Endothelial cell of umbilical vein (primary cell): ENCODE results near the gene TMIGD3. TPM values are rescaled to one million over a fixed set of nuclear protein-coding genes. Genes with fewer than 3 reads are reported as not detected.

Experiments
- BruUV-seq: library from RNA; stranded (reverse); fragments of 400-500 nt; replicated peaks from 2 replicates; lab custom pipeline; 2021; lab: Mats Ljungman, UMichigan
- CTCF ChIA-PET: fragments of 300-600, 350-600 bp; sonication (Branson Sonifier 250); formaldehyde crosslinking; loops from one replicate; lab custom pipeline; 2021; ENCODE audit warnings: antibody characterized with exemption, inconsistent platforms; lab: Charles Lee
- POLR2A ChIA-PET: fragments of 300-600, 350-600 bp; sonication (Branson Sonifier 250); formaldehyde crosslinking; loops from one replicate; lab custom pipeline; 2021; ENCODE audit warnings: antibody characterized with exemption, inconsistent platforms; lab: Charles Lee
- DNase-seq: peaks from one replicate; pipeline ENCODE4 v3.0.0-alpha.2; 2011; ENCODE audit warnings: low read depth, low spot score
- FAIRE-seq: peaks from 2 replicates; lab custom pipeline; 2011; peaks lifted over from hg19 to GRCh38; lab: Jason Lieb, UNC
- H2AFZ ChIP-seq: 2 replicates; pipeline ENCODE4 v1.6.0; 2012; ENCODE audit warnings: low read depth, low read length, control low read depth, inconsistent platforms
- H3K27ac ChIP-seq: 2 replicates; pipeline ENCODE4 v1.5.1; 2011; ENCODE audit warnings: low read depth, mild to moderate bottlenecking, control low read depth, low read length, moderate library complexity; ENCODE audit not compliant: insufficient read depth
- H3K27me3 ChIP-seq, 2 experiments: 2 replicates each; pipeline versions ENCODE4 v1.6.0 to v1.6.1; 2011; ENCODE audit warnings: low read length in 2 of 2, mixed read lengths in 1 of 2; ENCODE audit not compliant: control insufficient read depth in 2 of 2, insufficient read depth in 2 of 2
- H3K36me3 ChIP-seq, 2 experiments: 2 replicates in 1 of 2; 3 replicates in 1 of 2; pipeline ENCODE4 v1.5.1; 2011; ENCODE audit warnings: low read length in 2 of 2, mild to moderate bottlenecking in 1 of 2, moderate library complexity in 1 of 2; ENCODE audit not compliant: control insufficient read depth in 2 of 2, insufficient read depth in 2 of 2; ENCODE audit errors: extremely low read depth in 1 of 2
- H3K4me1 ChIP-seq: 3 replicates; pipeline ENCODE4 v1.5.1; 2011; ENCODE audit warnings: mild to moderate bottlenecking, low read length; ENCODE audit not compliant: control insufficient read depth, insufficient read depth; ENCODE audit errors: extremely low read depth
- H3K4me2 ChIP-seq: 2 replicates; pipeline ENCODE4 v1.6.1; 2011; ENCODE audit warnings: low read length, control low read depth, mixed read lengths; ENCODE audit not compliant: insufficient read depth
- H3K4me3 ChIP-seq, 3 experiments: fragments of 200-600 bp in 1 of 3; sonication (generic), shearing (Covaris generic) in 1 of 3; replicated peaks in 1 of 3; 2 replicates each; pipeline ENCODE4 v1.5.1; 2011 to 2016; ENCODE audit warnings: control low read depth in 3 of 3, low read length in 3 of 3, mild to moderate bottlenecking in 2 of 3, inconsistent platforms in 1 of 3, low read depth in 1 of 3, moderate library complexity in 1 of 3; ENCODE audit not compliant: insufficient read depth in 1 of 3
- H3K79me2 ChIP-seq: 2 replicates; pipeline ENCODE4 v1.6.0; 2012; ENCODE audit warnings: low read length, inconsistent platforms; ENCODE audit not compliant: control insufficient read depth, insufficient read depth
- H3K9ac ChIP-seq: replicated peaks from 2 replicates; pipeline ENCODE3; 2011; ENCODE audit warnings: low read length, control low read depth; ENCODE audit not compliant: insufficient read depth; ENCODE audit errors: extremely low read depth
- H3K9me1 ChIP-seq: replicated peaks from 3 replicates; pipeline ENCODE4 v1.6.0; 2011; ENCODE audit warnings: mild to moderate bottlenecking, low read length; ENCODE audit not compliant: control insufficient read depth, insufficient read depth; ENCODE audit errors: extremely low read depth
- H3K9me3 ChIP-seq: replicated peaks from 2 replicates; pipeline ENCODE4 v1.5.1; 2012; ENCODE audit warnings: low read length, inconsistent platforms; ENCODE audit not compliant: control insufficient read depth, insufficient read depth
- H4K20me1 ChIP-seq: replicated peaks from 2 replicates; pipeline ENCODE3; 2011; ENCODE audit warnings: mild to moderate bottlenecking, low read length; ENCODE audit not compliant: control insufficient read depth, insufficient read depth; ENCODE audit errors: extremely low read depth
- EZH2 ChIP-seq: IDR thresholded peaks from 2 replicates; pipeline ENCODE4 v1.6.1; 2012; ENCODE audit warnings: borderline replicate concordance, low read depth, mild to moderate bottlenecking, moderate library complexity, low read length, inconsistent platforms; ENCODE audit not compliant: severe bottlenecking
- FOS ChIP-seq: IDR thresholded peaks from 2 replicates; pipeline ENCODE4 v1.6.1; 2011; ENCODE audit warnings: mild to moderate bottlenecking, low read length, moderate library complexity, borderline replicate concordance; ENCODE audit not compliant: insufficient read depth
- GATA2 ChIP-seq: IDR thresholded peaks from 2 replicates; pipeline ENCODE4 v1.7.0; 2011; ENCODE audit warnings: low read depth, mild to moderate bottlenecking, moderate library complexity, mixed read lengths, low read length; ENCODE audit not compliant: insufficient read length, insufficient read depth
- JUN ChIP-seq: IDR thresholded peaks from 2 replicates; pipeline ENCODE4 v1.6.1; 2011; ENCODE audit warnings: borderline replicate concordance, low read depth; ENCODE audit not compliant: insufficient read length, insufficient read depth
- MYC ChIP-seq: IDR thresholded peaks from one replicate; pipeline ENCODE4 v1.6.1; 2011; ENCODE audit warnings: mild to moderate bottlenecking, low read depth, low read length
- POLR2A ChIP-seq: IDR thresholded peaks from 2 replicates; pipeline ENCODE4 v1.6.1; 2012; ENCODE audit warnings: low read depth, mild to moderate bottlenecking, control low read depth, low read length
- POLR2AphosphoS5 ChIP-seq: IDR thresholded peaks from 2 replicates; pipeline ENCODE4 v1.6.1; 2012; ENCODE audit warnings: low read depth, mild to moderate bottlenecking, control low read depth, low read length, moderate library complexity; ENCODE audit not compliant: insufficient read depth
- dilution Hi-C: fragments of 300-500 bp; cut with MboI; formaldehyde crosslinking; loops from one replicate; pipeline ENCODE4 v1.15.0; 2019; ENCODE audit warnings: low sequenced_read_pairs; ENCODE audit not compliant: extremely low pct_ligation_motif_present
- intact Hi-C: fragments of 100-400 bp; cut with micrococcal nuclease; formaldehyde crosslinking; loops from one replicate; pipeline ENCODE4 v1.10.0; 2022
- polyA plus RNA-seq, 4 experiments: library from polyadenylated mRNA; depleted of rRNA in 3 of 4; stranded (reverse) in 3 of 4; unstranded in 1 of 4; fragments of >200 nt; gene quantifications; 2 replicates each; pipeline versions ENCODE4 v1.2.1 to v1.2.3, GENCODE V29; 2011 to 2012; ENCODE audit warnings: missing spikeins in 1 of 4
- total RNA-seq: library from RNA; stranded (reverse); gene quantifications from 2 replicates; pipeline ENCODE4 v1.2.3, GENCODE V29; 2021
- TF ChIP-seq, protein P1 (sequence below): IDR thresholded peaks from 2 replicates; pipeline ENCODE4 v1.6.1; 2011; ENCODE audit not compliant: insufficient read depth, insufficient read length
- TF ChIP-seq, protein P2 (sequence below), 2 donors: IDR thresholded peaks; 1 replicate in 1 of 2; 2 replicates in 1 of 2; pipeline ENCODE4 v1.5.1; 2011; ENCODE audit warnings: low read length in 2 of 2, mild to moderate bottlenecking in 2 of 2, moderate library complexity in 2 of 2, control low read depth in 1 of 2, inconsistent platforms in 1 of 2, low read depth in 1 of 2; ENCODE audit not compliant: insufficient read depth in 1 of 2; ENCODE audit errors: extremely low read depth in 1 of 2

TMIGD3 gene
- total and polyA plus RNA-seq, 2 donors (not counting 3 experiments of a cell fraction or from before 2014, with no cell fraction given), result 0.07 to 0.49 TPM

DNA sequence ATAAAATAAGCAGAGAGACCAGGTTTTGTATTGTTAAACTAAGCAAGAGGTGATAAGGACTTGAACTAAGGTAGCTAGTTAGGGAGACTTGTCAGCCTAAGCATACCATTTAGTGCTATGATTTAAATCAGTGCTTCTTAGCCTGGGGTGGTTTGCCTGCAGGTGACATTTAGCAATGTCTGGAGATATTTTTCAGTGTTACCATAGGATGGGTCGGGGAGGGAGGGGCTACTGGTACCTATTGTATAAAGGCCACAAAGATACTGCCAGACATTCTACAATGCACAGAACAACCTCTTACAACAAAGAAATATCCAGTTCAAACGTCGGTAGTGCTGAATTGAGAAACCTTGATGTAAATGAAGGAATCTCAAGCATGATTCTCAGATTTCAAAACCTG, 50.9 kb downstream of the TMIGD3 start:
- H3K9me3 ChIP-seq, result no peaks in the 10 kb centered on the region
- BruUV-seq, result no TSS peak
- no peak overlapping the region for H3K4me2 ChIP-seq
- H3K9ac ChIP-seq, result no peak overlapping the region
- H3K4me3 ChIP-seq, result no peak overlapping the region
- no peaks in the 10 kb centered on the region for H3K27me3 ChIP-seq
- H3K79me2 ChIP-seq, result peaks cover 75% of the 10 kb centered on the region
- TF ChIP-seq EZH2 (no peak), GATA2 (no peak), POLR2AphosphoS5 (no peak), JUN (no peak), MYC (no peak), POLR2A (no peak), FOS (no peak)
- TF ChIP-seq, protein P1, sequence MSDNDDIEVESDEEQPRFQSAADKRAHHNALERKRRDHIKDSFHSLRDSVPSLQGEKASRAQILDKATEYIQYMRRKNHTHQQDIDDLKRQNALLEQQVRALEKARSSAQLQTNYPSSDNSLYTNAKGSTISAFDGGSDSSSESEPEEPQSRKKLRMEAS, result no peak
- TF ChIP-seq, protein P2, sequence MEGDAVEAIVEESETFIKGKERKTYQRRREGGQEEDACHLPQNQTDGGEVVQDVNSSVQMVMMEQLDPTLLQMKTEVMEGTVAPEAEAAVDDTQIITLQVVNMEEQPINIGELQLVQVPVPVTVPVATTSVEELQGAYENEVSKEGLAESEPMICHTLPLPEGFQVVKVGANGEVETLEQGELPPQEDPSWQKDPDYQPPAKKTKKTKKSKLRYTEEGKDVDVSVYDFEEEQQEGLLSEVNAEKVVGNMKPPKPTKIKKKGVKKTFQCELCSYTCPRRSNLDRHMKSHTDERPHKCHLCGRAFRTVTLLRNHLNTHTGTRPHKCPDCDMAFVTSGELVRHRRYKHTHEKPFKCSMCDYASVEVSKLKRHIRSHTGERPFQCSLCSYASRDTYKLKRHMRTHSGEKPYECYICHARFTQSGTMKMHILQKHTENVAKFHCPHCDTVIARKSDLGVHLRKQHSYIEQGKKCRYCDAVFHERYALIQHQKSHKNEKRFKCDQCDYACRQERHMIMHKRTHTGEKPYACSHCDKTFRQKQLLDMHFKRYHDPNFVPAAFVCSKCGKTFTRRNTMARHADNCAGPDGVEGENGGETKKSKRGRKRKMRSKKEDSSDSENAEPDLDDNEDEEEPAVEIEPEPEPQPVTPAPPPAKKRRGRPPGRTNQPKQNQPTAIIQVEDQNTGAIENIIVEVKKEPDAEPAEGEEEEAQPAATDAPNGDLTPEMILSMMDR (IDR thresholded peaks at IDR 0.05; ENCODE audit: extremely low read depth in 1 of 2, insufficient read depth in 1 of 2, low read depth in 1 of 2, low read length in 2 of 2), result no peak
- no peak overlapping the region for H3K27ac ChIP-seq
- dilution Hi-C loops, result no loop called here
- ChIA-PET POLR2A (interaction anchor here (0.6 to 1.8 kb wide), 2 partner anchors 10 to 633 kb away, joined by 3 to 4 read pairs; no protein-coding TSS in a partner anchor), CTCF (interaction anchor here (0.7 to 1.4 kb wide), 3 partner anchors 10 to 55 kb away, joined by 3 to 4 read pairs (median 3); no protein-coding TSS in a partner anchor)
- no peaks in the 10 kb centered on the region for H3K9me1 ChIP-seq
- intact Hi-C loops, result no loop called here
- H3K36me3 ChIP-seq, result peaks cover 0 to 24% of the 10 kb centered on the region in 2 experiments
- peaks cover 4% of the 10 kb centered on the region for H4K20me1 ChIP-seq
- no peak overlapping the region for H2AFZ ChIP-seq
- DNase-seq, result no peak
- H3K4me1 ChIP-seq, result peaks cover 15% of the 10 kb centered on the region
- FAIRE-seq, result no peak
